Mesenteric fat pad (tissue), 1 donor: ENCODE results near the gene MIP. TPM values are rescaled to one million over a fixed set of nuclear protein-coding genes. Genes with fewer than 3 reads are reported as not detected.
"Not testable (repeated sequence)": the region's sequence is repeated elsewhere in the genome, so short reads cannot be mapped to it uniquely, and the experiment has no call there.

ENCODE experiments used
- DNase-seq: peaks from one replicate; pipeline ENCODE4 v3.0.0-alpha.2; 2020; ENCODE audit warnings: low spot score
- total RNA-seq: library from RNA; stranded (reverse); fragmentation: NEBNext Ultra II Directional; extraction: Animal tissue kit (Norgen Biotek cat#: 25700); gene quantifications from one replicate; pipeline ENCODE4 v1.2.1, GENCODE V29; 2021
- donor health status: DM: yes; HTN: yes; CAD: no.

MIP gene
- total RNA-seq, 1 donor from 2014 or later = not detected

DNA sequence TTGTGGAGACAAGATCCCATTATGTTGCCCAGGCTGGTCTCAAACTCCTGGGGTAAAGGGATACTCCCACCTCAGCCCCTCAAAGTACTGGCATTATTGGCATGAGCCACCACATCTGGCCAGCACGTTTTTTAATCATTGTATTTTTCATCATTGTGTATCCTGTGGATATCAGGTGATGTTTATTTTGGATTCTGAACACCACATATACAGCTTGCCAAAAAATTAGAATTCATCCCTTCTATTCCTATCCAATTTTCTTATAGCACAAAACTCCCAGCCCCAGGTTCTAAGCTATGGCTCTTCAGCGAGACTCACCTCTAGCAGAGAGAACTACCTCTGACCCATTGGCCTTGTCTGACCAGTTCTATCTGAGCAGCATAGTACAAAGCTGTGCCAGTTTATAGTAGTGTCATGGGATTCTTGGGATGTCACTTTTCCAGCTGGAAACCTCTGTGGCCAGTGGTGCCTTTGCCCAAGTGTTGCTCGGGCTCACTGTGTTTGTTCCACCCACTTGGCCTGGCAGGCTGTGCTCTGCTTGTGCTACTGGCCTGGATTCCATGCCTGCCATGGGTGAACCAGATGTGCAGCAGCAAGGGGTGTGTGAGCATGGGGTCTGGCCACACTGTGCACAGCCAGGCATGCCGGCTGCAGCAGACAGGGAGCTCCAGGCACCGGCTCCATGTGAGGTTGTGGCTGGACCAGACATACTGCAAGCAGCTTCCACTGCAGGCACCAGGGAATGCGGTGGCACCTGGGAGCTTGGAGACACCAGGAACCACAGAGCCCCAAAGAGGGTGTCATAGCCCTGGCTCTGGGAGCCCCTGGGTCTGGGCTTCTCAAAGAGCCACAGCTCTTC, 42.4 kb downstream of the MIP start:
- DNase-seq = no peak

DNA sequence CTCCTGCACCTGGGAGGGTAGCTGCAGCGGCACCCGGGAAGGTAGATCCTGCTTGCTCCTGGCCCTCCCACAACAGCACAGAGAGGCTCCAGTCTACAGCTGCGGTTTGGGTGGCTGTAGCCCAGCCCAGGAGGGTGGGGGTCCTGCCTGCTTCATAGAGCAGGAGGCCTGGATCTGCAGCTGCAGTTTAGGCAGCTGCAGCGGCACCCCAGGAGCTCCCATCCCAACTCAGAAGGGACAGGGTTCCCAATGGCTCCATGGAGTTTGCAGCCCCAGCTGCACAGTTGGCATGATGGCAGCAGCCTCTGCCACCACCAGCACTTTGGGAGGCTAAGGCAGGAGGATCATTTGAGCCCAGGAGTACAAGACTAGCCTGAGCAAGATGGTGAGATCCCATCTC, 43.7 kb downstream of the MIP start:
- DNase-seq = no peak

- DNase-seq = no peak
Measured at GRCh38 chr12:56408799-56409417, 45.5 kb downstream of the MIP start.

- DNase-seq = not testable (repeated sequence)
Measured at GRCh38 chr12:56404227-56404626, 50.2 kb downstream of the MIP start.

- DNase-seq = not testable (repeated sequence)
Measured at GRCh38 chr12:56401612-56402011, 52.8 kb downstream of the MIP start.

DNA sequence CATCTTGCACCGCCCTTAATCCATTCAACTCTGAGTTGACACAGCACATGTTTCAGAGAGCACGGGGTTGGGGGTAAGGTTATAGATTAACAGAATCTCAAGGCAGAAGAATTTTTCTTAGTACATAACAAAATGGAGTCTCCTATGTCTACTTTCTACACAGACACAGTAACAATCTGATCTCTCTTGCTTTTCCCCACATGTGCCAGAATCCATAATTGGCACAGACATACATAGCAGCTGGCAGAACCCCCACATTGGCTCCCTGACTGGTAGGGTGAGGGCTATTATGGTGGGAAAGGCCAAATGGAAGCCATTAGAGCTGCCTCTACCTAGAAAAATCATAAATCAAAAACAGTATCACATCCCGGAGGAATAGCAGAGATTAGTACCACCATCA, 53.3 kb downstream of the MIP start:
- DNase-seq = not testable (repeated sequence)

Other genes starting within 250 kb of the MIP start
- 93.8 TPM for gene RNF41, start 232.7 kb downstream of the MIP start, total RNA-seq
- gene NABP2, start 230.3 kb downstream of the MIP start, total RNA-seq = 18.2 TPM
- 0.16 TPM for gene SLC39A5, start 224.6 kb downstream of the MIP start, total RNA-seq
- gene ANKRD52, start 196.3 kb downstream of the MIP start, total RNA-seq = 46.8 TPM
- 7.7 TPM for gene COQ10A, start 187.7 kb downstream of the MIP start, total RNA-seq
- 374 TPM for gene CS, start 154.3 kb downstream of the MIP start, total RNA-seq
- 87.9 TPM for gene CNPY2, start 138.7 kb downstream of the MIP start, total RNA-seq
- 38.7 TPM for gene PAN2, start 120.7 kb downstream of the MIP start, total RNA-seq
- 0.55 TPM for gene IL23A, start 115.8 kb downstream of the MIP start, total RNA-seq
- gene STAT2, start 94.5 kb downstream of the MIP start, total RNA-seq = 216 TPM
- not detected for gene APOF, start 91.8 kb downstream of the MIP start, total RNA-seq
- gene TIMELESS, start 5.2 kb downstream of the MIP start, total RNA-seq = 6.0 TPM
- gene SPRYD4, start 13.9 kb upstream of the MIP start, total RNA-seq = 3.0 TPM
- not detected for gene GLS2, start 33.5 kb upstream of the MIP start, total RNA-seq
- 63.1 TPM for gene RBMS2, start 67.2 kb upstream of the MIP start, total RNA-seq
- gene BAZ2A, start 175.7 kb upstream of the MIP start, total RNA-seq = 81.2 TPM
- 570 TPM for gene ATP5F1B, start 191.3 kb upstream of the MIP start, total RNA-seq
- 130 TPM for gene PTGES3, start 233.6 kb upstream of the MIP start, total RNA-seq